PC-9 (cell line): Measurements from ENCODE around the gene IFT20.

Source experiments
- CTCF ChIP-seq: fragments of 200-600 bp; sonication (generic); conservative IDR thresholded peaks from 2 replicates; pipeline ENCODE4 v1.6.1; 2017; ENCODE audit warnings: mixed run types, antibody characterized with exemption, mild to moderate bottlenecking, moderate library complexity
- EZH2 ChIP-seq: fragments of 200-600 bp; sonication (generic); IDR thresholded peaks from 2 replicates; pipeline ENCODE4 v1.8.0; 2017; ENCODE audit warnings: antibody characterized with exemption, low read depth

- TF ChIP-seq CTCF (no peak), EZH2 (no peak)
Measured at GRCh38 chr17:28293994-28294393, 41.3 kb downstream of the IFT20 start.
